Measurements from ENCODE around the gene GJB6.
"Not testable (repeated sequence)": the region's sequence is repeated elsewhere in the genome, so short reads cannot be mapped to it uniquely, and the experiment has no call there.

Gene GJB6

GRCh38 chr13:20231839-20232555 is at the start of gene GJB6:
TSS of gene GJB6 (minus strand) at chr13:20232319. CDS start at chr13:20223480, 8,839 bp downstream.
- no peak for DNase-seq (ENCODE audit: low read depth)

DNA sequence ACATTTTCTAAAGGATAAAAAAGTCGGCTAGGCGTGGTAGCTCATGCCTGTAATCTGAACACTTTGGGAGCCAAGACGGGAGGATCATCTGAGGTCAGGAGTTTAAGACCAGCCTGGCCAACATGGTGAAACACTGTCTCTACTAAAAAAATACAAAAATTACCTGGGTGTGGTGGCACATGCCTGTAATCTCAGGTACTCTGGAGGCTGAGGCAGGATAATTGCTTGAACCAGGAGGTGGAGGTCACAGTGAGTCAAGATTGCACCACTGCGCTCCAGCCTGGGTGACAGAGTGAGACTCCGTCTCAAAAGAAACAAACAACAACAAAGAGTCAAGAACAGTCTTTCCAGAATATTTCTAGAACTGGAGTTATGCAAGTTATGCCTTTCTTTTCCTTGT is 44.8 kb upstream of the GJB6 start:
- not testable (repeated sequence) for DNase-seq (ENCODE audit: low read depth)

DNA sequence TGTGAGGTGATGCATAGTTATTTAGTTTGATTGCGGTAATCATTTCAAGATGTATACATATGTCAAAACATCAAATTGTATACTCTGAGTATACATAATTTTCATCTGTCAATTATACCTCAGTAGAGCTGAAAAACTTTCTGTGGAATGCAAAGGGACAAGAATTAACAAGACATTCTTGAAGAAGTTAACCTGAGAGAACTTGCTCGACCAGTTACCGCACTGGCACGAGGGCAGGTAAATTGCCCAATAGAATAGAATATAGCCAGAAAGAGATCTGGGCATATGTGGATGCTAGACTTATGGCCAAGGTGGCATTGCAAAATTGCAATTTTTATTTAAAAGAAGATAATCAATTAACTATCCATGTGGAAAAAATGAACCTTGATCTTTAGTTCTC is 42.3 kb upstream of the GJB6 start:
- no peak for DNase-seq (ENCODE audit: low read depth)

DNA sequence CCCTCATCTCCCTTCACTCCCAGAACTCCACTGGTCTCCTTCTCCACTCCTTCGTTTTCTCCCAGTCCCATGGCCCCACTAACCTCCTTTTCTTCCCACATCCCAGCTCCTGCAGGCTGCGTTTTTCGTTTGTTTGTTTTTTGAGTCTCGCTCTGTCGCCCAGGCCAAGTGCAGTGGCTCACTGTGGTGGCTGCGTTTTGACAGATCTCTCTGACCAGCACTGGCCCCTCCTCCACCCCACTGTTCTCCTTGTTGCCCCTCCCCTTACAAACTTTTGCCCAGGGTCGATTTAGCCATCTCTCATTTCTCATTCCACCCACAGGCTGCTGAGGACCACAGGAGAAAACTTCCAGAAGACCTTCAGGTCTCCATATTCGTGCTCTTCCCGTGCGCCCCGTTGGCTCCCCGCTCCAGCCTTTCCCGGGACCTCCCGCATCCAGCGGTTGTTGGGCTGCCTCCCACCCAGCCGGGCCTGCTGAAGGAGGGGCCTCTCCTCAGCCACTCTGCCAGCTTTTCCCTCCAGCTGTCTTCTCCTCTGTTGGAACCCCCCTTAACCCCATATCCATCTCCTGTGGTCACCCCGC is 40.6 kb upstream of the GJB6 start:
- no peak for DNase-seq (ENCODE audit: low read depth)

- DNase-seq (ENCODE audit: low read depth), result no peak
Measured at GRCh38 chr13:20272104-20272503, 40.0 kb upstream of the GJB6 start.

DNA sequence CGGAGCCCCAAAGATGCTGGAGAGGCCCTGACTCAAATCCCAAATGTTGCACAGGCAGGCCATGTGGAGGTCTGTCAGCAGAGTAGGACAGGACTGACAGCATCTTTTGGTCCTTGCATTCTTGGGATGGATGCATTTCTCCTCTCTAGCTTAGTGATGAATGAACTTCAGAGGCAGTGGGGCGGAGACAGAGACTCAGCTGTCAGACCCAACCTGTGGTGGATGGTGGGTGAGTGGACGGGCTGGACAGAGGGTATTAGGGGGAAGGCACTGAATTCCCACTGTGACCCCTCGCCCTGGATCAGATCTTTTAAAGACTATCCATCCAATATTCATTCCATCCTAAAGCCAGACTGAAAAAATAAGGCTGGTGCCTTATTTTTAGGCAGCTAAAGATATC is 39.3 kb upstream of the GJB6 start:
- DNase-seq (ENCODE audit: low read depth), result no peak

- DNase-seq (ENCODE audit: low read depth), result no peak
Measured at GRCh38 chr13:20270163-20270865, 38.2 kb upstream of the GJB6 start.

DNA sequence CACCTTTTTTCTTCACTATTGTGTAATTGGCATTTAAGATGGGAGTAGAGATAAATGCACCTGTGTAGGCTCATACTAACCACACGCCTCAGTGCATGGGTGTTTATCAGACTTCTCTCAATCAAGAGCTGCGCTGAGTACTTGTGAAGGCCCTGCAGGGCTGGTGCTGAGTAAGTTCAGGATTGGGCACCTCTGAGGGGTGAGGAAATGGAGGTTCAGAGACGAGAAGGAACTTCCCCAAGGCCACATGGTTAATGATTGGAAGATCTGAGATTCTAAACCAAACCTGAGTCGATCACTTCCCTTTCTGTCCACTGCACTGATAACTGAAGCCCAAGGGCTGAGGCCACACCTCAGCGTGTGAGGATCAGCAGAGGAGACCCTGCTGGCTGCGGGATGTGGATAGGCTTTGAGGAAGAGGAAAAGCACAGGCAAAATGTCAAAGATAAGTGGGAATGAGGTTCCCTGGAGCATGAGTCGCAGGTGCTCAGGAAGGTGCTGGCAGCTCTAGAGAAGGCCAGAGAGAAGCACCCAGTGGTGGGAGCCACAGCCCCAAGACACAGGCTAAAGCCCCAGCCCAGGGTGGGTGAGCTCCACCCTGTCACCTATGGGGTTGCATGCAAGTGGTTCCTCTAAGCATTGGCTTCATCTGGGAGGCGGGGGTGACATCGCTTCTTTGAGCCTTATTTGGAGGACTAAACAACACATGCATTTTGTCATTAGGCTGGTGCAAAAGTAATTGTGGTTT is 32.3 kb upstream of the GJB6 start:
- no peak for DNase-seq (ENCODE audit: low read depth)

DNA sequence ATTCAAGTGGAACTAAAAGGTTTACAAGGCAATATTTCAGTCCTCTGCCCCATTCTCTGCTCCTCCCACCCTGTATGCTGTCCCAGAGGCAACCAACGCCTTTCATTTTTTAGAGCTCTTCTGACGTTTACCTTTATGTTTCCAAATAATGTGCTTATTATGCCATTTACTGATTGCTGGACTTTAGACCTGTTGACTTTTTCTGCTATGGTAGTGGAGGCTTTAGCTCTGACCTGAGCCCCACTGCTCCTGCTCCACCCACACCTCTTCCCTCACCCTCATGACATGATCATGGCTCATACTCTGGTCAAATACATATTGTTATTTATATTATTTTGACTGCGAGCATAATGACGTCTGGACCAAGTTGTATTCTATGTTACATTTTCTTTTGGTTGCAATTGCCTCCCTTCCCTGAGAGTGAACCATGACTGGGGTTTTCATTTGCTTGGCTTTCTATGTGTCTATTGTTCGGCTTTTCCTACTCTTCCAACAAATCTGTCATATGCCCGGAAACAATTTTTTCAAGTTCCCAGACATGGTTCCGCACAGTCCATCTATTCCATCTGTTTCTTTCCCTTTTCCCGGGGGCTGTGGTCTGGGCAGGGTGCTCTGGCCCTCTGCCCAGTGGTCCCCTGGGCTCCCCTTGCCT is 31.4 kb upstream of the GJB6 start:
- no peak for DNase-seq (ENCODE audit: low read depth)

- DNase-seq (ENCODE audit: low read depth), result no peak
Measured at GRCh38 chr13:20258963-20259288, 26.8 kb upstream of the GJB6 start.

GRCh38 chr13:20258208-20258962 is 26.3 kb upstream of the GJB6 start:
- no peak for DNase-seq (ENCODE audit: low read depth)

- DNase-seq (ENCODE audit: low read depth), result no peak
Measured at GRCh38 chr13:20254076-20254475, 22.0 kb upstream of the GJB6 start.

DNA sequence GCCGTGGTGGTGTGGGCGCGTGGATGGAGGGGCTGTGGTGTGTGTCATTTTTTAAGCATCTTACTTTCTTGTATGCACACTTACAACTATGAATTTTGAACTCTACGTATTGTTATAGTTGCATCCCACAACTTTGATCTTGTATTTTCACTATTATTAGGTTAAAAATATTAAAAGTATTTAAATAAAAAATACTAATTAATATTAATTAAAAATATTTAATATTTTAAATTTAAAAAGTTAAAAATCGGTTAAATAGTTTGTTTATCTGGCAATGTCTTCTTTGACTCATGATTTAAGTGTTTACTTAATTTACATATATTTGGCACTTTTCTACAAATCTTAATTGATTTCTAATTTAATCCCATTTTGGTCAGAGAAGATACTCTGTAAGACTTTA is 17.8 kb upstream of the GJB6 start:
- DNase-seq (ENCODE audit: low read depth), result no peak

DNA sequence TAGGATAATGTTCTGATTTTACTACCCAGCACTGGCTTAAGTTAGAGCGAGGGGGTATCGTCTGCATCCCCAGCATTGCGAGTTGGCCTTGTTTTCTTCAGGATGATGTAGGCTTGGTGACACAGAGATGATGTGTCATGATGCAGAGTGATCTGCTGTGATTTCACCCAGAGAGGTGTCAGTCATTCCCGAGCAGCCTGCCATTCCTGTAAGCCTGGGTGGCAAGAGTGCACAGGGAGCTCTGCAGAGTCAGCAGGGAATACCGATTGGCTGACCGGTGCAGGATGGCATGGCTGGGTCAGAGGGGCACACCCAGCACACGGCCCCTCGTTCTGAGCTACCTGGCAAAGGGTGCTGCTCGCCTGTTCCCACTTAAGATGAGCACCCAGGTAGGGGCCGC is 15.8 kb upstream of the GJB6 start:
- no peak for DNase-seq (ENCODE audit: low read depth)

- DNase-seq (ENCODE audit: low read depth), result no peak
Measured at GRCh38 chr13:20247403-20247802, 15.3 kb upstream of the GJB6 start.

DNA sequence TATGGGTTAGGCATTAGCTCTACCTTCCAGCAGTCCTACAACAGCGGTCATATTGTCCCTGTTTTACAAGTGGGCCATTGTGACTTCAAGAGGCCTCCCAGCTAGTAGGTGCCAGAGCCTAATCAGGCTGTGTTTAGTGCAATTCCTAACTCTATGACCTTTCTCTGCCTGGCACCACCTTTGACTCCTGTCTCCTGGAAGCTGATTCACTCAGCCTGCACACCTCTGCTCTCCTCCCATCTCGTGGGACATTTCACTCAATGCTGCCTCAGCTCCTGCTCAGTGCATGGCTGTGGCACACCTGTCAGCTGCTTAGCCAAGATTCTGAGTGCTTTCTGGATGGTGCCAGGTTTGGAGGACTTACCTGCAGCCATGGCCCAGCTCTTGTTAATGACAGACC is 9.5 kb upstream of the GJB6 start:
- no peak for DNase-seq (ENCODE audit: low read depth)

DNA sequence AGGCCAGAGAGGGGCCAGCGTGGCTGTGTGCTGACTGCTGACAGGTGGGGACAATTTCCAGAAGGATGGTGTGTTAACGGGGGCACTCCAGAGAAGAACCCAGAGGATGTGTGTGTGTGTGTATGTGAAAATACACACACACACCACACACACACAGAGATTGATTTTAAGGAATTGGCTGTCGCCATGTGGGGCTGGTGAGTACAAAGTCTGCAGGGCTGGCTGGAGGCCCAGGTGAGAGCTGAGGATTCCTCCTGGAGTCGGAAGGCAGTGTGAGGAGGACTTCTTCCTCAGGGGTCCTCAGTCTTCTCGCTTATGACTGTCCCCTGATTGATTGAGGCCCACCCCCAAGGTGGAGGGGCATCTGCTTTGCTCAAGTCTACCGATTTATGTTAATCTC is 7.6 kb upstream of the GJB6 start:
- DNase-seq (ENCODE audit: low read depth), result no peak

DNA sequence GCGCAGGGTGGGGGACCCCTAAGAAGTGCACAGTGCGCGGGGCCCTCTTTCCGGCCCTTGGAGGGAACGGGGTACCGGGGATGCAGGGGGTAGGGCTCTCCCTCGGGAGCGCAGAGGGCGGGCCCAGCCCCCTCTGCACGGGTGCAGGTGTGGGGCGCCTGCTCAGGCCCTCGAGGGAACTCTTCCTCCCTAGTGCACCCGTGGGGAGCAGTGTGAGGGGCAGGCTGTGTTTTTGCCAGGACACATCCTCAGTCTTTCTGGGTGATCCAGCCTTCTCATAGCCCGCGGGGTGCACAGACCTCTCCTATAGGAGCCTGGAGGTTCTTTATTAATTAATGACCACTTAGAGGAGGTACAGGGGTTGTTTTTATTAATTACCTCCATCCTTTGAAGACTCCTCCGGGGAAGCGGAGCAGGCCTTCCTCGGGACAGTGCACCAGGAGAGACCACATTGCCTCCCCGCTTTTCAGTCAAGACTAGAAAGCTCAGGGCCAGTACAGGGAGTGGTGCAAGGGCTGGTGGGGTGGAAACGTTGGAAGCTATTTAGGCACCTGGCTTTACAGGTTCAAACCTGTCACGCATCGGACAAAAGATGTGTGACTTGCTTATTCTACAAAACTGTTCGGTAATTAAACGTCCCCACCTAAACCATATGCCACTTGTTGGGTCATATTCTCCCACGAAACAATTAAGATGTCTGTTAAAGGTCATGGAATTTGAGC is 598 bp upstream of the GJB6 start:
- no peak for DNase-seq (ENCODE audit: low read depth)

GRCh38 chr13:20230913-20231838 is 943 bp downstream of the GJB6 start:
- no peak for DNase-seq (ENCODE audit: low read depth)

DNA sequence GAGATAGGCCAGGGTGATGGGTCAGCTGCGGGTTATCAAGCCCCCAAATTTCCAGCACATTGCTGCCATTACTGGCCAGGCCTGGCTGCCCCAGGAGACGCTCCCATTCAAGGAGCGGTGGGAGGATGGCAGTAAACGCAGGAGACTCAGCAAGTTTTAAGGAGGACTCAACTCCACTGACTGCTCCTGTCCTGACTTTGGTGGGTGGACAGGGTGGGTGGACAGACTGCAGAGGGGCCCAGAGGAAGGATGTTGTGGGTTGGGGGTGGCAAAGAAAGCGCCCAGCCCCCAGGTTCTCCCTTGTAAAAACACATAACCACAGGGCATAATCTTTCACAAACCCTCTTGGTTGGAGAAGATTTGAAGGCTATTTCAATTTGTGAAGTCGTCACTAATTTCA is 4.4 kb downstream of the GJB6 start:
- no peak for DNase-seq (ENCODE audit: low read depth)
